Activated CD4-positive, CD25-positive, alpha-beta regulatory T cell treated with anti-CD3 and anti-CD28 coated beads, Interleukin-2, amount 50 U/mL, for 72 hours (primary cell): ENCODE measurements around the gene SLC29A2.
A peak's percentile ranks its signal among the peaks of the same experiment; 100 is the strongest.

ENCODE experiments used
- DNase-seq: peaks from one replicate; pipeline ENCODE4 v3.0.0; 2021

Gene SLC29A2

DNA sequence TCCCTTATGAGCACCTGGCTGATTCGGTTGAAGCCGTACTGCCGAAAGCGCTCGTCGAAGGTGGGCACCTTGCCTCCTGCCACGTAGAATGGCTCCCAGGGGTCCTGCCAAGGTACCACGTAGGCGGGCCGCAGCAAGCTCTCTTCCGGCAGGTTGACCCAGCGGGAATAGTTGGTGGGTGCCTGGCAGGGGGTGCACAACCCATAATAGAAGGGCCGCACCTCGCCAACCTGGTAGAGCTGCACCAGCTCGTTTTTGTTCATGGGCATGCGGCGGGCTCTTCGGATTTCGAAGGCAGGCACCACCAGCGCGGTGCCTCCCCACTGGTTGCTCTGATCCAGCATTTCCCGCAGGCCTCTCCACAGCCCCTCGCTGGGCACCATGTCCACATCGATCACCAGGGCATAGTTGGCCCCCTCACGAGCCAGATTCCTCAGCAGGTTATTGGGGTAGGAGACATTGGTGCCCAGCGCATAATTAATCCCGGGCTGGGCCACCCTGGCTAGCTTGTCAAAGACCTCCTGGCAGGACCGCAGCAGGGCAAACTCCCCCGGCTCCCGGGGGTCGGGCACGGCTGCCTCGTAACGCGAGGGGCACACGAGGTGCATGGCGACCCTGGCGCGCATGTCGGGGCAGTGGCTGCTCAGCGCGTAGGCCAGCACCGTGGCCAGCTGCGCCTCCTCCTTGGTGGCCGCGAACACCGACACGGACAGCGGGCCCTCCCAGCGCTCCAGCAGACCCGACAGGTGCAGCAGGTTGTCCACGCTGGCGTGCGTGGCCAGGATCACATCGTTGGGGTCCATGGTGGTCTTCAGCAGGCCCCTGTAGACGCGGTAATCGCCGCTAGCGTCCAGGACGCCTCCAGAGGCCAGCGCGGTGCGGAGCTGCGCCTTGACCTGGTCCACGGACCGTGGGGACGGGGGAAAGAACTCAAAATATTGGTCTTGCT, 24.8 kb downstream of the SLC29A2 start:
- peak; percentile 38 for DNase-seq

DNA sequence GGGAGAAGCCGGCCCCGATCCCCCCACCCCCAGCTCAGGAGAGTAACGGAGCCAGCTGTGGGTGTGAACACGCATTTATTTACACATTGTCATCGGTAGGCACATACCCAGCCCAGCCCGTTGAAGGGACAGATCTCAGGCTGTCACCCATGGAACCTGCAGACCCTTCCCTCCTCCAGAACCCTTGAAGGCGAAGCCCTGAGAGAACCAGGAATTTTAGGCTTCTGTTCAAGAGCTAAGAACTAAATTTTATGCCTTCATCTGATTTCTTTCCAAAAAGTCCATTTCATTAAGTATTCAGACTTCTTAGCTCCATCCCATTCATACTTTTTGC, 26.3 kb downstream of the SLC29A2 start:
- no peak for DNase-seq

DNA sequence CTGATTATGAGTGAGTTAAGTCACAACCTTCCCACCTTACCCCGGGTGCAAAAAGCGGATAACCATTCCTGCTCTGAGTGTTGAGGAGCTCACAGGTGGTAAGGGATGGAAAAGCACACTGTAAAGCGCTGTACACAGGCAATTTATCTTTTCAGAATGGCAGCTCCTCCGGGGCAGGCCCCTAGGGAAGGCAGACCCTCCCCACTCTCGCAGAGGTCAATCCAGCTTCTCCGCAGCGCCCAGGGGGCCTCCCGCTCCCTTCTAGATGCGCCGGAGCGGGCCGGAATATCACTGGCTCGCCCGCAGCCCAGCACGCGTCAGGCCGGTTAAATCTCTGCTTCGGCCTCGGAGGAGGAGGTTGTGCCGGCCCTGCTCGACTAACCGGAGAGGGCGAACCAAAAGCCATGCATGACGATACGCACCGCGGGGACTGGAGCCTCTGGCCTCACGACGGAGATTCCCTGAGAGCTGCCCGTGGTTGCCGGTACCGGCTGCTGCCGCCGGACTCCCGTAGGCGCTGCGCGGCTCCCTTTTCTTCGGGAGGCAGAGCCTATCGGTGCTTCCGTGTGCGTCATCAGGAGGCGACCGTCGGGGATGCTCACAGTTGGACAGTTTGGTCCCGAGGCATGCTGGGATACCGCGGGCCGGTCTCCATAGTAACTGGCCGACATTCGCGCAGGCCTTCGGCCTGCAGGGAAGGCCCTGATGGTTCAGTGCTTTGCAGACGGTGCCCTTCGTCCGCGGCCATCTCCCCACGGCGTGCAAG, 26.8 kb downstream of the SLC29A2 start, which contains the start of gene BRMS1:
TSS of gene BRMS1 (minus strand) at position 555 of the 766 bp plus-strand sequence. CDS start 2,870 bp downstream, outside the sequence.
- peak; percentile 93 for DNase-seq

DNA sequence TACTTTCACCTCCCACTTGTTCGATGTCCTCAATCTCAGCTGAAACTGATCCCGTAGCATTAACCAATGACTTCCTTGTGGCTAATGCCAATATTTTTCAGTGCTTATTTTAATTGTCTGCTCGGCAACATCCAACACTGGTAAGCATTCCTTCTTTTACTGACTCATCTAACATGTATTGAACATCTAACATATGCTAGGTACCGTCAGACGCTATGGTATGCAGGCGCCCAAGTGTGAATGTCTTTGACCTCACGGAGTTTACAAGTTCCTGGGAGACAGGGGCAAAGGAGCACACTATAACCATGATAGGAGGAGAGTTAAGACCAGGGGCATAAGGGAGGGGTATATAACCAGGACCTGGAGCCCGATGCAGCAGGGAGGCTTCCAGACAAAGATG, 28.4 kb downstream of the SLC29A2 start:
- no peak for DNase-seq

DNA sequence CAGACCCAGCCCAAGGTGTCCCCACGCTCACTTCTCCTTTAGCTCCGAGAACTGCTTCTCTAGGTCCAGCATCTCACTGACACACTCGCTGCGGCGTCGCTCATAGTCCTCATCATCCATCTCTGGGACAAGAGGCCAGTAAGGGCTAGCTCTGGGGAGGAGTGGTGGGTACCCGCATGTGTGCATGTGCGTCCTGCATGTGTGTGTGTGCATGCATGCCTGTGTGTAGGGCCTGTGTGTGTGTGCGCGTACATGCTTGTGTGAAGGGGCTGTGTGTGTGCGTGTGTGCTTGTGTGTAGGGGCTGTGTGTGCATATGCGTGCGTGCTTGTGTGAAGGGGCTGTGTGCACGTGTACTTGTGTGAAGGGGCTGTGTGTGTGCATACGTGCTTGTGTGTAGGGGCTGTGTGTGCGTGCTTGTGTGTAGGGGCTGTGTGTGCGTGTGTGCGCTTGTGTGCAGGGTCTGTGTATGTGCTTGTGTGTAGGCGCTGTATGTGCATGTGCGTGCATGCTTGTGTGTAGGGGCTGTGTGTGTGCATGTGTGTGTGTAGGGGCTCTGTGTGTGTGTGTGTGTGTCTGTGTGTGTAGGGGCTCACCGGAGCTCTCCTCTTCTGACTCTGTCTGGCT, 29.9 kb downstream of the SLC29A2 start:
- no peak for DNase-seq

DNA sequence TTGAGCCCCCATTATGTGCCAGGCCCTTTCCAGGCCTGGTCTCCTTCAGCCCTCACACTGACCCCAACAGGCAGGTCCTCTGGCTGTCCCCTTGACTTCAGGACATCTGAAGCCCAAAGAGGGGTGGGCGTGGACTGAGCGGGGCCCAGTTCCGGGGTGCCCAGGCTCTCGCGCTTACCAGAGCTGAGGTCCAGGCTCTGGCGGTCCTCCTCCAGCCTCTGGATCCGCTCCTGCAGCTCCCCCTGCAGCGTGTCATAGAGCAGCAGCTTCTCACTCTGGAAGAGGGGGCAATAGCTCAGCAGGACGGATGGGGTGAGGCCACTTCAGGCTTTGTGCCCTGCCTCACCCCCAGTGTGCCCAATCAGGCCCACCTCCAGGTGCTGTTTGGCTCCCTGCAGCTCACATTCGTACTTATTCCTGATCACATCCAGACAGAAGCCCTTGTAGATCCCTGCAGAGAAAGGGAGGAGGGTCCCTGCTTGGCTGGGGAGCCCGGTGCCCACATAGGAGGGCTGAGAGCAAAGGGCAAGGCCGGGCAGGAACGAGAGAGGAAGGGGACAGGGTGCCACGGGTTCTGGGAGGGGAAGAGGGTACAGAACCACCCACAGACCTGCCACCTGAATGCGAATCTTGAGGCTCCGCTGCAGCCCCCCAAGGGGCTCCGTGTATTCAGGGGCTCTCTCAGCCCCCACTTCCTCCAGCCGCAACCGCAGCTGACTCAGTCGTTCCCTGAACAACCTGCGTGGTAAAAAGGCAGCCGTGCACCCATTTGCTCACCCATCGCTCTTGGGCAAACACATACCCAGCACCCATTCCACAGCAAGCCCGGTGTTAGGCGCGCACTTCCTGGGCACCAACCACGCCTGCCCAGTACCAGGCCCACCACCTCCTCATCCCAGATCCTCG, 30.7 kb downstream of the SLC29A2 start:
- DNase-seq, result no peak

DNA sequence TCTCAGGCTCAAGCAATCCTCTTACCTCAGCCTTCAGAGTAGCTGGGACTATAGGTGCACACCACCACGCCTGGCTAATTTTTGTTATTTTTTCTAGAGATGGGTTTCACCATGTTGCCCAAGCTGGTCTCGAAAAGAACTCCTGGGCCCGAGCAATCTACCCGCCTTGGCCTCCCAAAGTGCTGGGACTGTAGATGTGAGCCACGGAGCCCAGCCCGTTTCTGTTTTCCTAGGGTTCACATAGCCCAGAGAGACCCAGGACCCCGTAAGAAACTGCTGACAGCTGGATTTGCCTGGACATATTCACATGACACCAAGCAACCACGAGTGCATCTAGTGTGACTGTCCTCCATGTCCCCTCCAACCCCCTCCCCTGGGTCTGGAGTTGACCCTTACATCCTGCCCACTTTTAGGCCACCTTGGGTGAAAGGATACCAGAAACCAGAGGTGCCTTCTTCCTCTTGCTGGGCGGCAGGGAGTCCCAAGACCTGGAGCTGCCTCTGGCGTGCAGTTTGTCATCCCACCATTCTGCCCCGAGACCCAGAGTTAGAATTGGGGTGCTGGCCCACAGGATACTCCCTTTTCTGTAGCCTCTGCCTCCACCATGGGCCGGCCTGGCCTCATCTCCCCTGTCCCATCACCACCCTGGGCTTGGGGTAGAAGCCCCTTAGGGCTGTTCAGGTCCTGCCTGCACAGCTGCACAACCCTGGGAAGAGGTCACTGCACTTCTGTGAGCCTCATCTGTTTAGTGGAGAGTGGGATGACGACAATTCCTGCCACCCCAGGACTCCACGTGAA, 31.7 kb downstream of the SLC29A2 start:
- no peak for DNase-seq

DNA sequence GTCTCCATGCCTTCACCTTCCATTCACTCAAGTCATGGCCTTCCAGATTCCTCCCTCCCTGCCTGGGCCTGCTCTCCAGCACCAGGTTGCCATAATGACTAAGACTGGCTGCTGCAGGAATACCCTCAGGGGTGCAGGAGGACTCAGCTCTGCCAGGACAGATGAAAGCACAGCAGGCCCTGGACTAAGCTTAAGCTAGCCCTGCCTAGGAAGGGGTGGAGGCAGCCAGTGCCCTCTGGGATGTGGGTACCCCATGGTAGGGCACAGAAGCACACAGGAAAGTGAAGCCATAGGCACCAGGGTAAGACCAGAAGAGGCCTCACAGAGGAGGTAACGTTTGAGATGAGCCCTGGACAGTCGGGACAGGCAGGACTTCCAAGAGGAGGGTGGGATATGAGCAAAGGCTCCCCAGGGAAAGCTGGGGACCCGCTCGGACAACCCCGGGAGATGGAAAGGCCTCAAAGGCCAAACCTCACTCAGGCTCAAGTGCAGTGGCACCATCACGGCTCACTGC, 32.3 kb downstream of the SLC29A2 start:
- no peak for DNase-seq

DNA sequence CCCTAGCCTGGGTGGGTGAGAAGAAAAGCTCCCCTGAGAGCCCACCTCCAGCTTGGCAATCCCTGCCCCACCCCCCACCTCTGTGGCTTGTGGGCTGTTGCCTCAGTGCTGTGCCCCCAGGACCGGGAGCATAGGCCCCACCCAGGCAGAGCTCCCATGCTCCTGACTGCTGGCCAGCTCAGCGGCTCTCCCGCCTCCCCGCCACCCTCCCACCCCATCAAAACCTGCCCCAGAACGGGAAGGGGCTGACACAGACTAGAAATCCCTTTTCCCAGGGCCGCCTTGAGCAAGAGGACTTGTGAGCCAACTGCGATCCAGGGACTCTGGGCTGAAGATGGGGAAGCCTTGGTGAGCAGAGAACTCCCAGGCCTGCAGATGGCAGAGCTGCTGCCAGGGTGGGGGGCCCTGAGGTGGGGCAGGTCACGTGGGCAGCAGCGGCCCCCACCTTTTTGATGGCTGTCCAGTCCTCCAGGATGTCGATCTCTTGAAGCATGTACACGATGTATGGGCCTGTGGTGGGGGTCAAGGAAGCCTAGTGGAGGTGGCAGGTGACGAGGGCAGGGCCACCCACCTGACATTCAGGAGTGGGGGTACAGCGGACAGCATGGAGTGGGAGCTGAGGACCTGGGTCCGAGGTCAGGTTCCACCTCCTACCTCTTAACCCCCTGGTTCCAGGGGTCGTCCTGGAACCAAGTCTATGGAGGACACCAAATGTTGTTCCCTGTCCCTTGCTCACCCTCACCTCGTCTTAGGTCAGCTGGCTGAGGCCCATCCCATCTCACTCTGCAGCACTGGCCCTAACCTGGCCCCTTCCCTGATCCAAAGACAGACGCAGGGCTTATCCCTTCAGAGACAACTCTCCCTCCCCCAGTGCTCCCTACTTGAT, 33.0 kb downstream of the SLC29A2 start:
- DNase-seq, result no peak

DNA sequence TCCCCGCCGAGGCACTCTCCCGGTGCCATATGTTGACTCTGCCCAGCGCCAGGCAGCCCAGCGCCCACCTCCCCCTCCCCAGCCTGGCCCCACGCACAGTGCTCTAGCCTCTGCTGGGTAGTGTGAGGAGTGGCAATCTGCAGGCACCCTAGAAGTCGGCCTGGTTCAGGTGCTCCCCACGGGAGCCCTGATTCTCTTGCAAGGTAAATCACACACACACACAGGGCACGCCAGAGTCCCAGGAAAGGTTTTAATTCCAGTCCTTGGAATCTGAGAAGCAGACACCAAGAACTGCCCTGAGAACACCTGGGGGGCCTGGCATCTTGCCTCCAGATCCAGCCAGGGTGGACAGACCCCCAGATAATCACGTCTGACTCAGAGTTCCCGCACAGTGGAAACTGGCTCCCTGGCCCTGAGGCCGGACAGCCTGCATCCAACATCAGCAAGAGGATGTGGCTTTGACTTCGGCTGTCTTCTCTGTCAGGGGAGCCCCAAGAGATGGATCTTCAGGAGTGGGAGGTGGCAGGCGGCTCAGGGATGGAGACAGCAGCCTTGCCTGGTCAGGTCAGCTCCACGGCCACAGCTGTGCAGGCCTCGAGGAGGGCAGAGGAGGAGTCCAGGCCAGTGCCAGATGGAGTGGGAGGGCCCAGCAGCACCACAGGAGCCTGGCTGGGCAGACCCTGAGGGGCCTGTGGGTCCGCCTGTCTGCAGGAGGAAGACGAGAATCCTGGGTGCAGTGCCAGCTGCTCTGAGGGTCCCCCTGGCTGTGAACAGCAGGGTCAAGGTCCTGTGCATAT, 34.3 kb downstream of the SLC29A2 start:
- DNase-seq, result no peak

DNA sequence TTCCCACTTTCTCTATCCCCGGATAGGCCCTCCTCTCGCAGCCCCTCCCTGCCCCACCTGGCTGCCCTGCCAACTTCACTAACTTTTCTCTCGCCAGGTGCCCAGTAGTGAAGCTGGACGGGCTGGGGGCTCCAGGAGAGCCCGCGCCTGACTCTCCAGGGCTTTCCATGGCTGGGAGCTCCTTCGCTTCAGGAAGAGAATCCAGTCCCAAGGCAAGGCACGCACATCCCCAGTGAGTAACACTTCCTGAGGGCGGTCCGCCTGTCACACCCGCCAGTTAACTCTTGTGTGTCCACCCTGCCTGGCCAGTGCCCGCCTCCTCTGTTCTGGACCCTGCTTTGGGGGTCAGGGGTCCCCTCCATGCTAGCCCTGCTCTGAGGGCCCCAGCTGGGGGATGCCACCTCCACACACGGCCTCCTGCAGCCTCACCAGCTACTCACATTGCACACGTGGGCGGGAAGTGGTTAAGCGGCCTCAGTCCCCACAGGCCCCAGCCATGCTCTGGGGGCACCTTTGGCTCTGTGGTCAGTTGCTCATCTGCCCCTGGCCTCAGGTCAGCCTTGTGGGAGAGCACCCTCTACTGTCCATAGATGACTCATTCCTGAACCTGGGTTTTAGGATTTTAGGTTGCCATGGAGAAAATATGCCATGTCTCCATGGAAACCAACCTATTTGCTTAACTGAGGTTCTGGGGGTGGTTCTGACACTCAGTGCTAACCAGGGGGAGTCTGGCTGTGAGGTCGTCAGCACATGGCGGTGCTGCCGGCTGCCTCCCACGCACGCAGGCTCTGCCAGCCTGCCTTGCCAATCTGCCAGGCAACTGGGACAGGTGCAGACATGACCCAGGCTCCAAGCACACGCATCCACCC, 35.1 kb downstream of the SLC29A2 start, which contains the start of gene RIN1:
TSS of gene RIN1 (minus strand) at position 201 of the 869 bp plus-strand sequence. CDS start at position 169, 32 bp downstream.
- peak; percentile 78 for DNase-seq

DNA sequence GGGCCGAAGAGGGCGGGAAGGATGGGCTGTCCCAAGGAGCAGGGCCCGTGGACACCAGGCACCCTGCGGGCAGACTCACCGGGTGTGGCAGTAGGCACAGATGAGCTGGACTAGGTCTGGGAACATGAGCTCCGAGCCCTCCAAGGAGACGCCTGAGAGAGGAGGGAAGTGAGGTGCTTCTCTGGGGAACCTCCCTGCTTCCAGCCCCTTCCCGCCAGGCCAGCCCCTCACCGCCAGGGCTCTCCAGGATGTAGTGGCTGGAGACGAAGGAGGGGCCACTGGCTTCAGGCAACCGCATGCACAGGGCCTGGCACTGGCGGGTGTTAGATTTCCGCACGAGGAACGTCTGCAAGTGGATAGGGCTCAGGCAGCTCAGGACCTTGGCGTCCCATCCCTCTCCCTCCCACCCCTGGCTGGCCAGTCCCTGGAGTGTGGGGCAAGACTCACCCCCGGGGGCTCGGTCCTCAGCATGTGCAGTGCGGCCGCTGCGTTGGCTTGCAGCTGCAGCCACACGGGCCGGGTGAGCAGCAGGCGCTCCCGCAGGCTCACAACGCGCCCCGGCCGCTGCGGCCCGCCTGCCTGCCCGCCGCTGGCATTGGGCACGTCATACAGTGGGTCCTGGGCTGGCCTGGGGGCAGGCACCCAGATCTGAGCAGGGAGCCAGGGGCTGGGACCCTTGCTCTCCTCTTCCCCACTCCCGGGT, 35.9 kb downstream of the SLC29A2 start:
- DNase-seq, result no peak

DNA sequence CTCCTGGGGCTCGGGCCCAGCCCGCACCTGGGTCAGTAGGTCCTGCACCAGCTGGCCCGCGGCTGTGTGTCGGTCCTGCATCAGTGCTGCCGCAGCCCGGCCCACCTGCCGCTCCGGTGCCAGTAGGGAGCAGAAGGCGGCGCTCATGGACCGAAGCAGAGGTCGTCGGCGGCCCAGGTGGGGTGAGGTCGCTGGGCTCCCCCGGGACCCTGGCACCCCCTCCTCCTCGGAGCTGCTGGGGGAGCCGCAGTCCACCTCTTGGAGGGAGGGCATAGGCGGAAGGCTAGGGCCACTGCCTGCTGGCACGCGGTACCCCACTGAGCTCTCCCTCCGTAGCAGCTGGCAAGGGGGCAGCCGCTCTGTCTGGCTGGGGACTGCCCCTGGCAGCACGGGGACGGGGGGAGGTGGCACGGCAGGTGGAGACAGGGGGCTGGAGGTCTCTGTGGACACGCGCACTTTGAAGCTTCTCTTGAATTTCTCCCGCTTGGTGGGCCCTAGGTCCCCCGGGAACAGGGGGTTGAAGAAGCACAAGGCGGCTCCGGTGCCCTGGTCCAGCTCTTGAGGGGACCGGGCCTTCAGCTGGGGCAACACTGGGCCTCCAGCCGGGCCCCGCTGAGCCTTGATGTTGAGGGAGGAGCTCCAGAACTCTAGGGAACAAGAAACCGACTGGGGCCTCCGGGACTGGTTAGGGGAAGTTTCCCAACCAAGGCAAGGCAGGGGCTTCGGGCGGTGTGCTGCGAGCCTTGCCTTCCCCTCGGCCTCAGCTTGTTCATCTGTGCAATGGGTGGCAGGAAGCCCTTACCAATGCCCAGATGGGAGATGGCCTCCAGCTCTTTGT, 36.7 kb downstream of the SLC29A2 start:
- DNase-seq, result no peak

DNA sequence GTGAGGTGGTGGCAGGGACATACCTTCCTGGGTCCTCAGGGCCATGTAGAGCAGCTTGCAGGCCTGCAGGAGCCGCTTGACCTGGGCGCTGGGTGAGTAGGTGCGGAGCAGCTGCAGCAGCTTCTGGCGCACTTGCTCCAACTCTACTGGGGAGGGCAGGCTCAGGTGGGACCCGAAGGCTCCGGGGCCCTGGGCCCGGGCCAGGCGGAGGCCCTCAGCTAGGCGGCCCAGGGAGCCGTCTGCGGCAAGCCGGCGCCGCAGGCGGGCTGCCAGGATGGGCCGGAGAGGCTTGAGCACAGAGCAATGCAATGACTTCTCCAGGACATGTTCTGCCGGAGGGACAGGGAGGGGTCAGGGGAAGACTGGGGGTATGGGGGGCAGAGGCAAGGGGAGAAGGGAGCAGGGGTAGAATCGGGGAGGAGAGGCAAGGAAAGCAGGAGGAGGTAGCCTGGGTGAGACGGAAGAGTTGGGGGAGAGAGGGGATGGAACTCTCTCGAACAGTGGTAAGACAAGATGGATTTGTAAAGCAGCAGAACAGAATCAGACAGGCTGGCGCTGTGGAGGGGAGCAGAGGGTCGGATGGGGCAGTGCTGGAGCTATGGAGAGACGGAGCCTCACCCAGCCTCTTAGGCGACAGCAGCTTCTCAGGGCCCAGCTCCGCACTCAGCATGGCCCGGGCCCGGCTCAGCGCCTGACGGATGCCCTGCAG, 37.5 kb downstream of the SLC29A2 start:
- no peak for DNase-seq

DNA sequence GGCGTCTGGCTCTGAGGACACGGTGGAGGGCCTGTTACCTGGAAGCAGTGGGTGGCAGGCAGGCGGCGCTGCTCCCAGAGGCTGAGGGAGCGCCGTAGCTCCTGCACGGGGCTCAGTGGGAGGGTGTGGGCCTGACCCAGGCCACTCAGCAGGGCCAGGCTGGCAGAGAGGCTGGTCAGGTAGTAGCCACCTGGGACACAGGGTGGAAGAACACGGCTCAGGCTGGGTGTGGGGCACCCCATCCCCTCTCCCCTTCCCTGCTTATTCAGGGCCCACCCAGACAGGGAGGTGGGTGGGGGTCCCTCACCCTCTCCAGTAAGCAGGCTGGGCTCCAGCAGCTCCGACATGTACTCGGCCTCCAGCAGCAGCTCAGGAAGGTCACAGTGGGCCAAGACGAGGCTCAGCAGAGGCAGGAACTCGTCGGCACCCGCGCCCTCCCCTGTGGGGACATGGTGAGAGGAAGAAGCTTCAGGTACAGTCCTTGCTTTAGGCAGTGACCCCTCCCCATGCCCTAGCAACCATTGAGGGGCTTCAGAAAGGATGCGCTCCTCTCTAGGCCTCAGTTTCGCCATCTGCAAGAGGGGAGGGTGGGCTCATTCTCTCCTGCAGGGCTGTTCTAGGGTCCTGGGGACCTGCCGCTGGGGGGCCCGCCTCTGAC, 38.2 kb downstream of the SLC29A2 start:
- no peak for DNase-seq
